Hepatocyte (in vitro differentiated cells): ENCODE data around the gene MAPKAP1. TPM values are rescaled to one million over a fixed set of nuclear protein-coding genes. Genes with fewer than 3 reads are reported as not detected.

Experiments used
- DNase-seq: peaks from one replicate; pipeline ENCODE4 v3.0.0-alpha.2; 2016; ENCODE audit warnings: low spot score
- H2AFZ ChIP-seq: fragments of 200-600 bp; sonication (generic); 2 replicates; pipeline ENCODE4 v1.6.0; 2016; ENCODE audit warnings: antibody characterized with exemption, mild to moderate bottlenecking
- H3K27ac ChIP-seq: fragments of 200-600 bp; sonication (generic); 2 replicates; pipeline ENCODE4 v1.5.1; 2016; ENCODE audit warnings: mild to moderate bottlenecking
- H3K27me3 ChIP-seq: fragments of 200-600 bp; sonication (generic); 2 replicates; pipeline ENCODE4 v1.6.1; 2016
- H3K36me3 ChIP-seq: fragments of 200-600 bp; sonication (generic); replicated peaks from 2 replicates; pipeline ENCODE4 v1.5.1; 2016; ENCODE audit warnings: low read depth; ENCODE audit not compliant: insufficient read depth
- H3K4me1 ChIP-seq: fragments of 200-600 bp; sonication (generic); 2 replicates; pipeline ENCODE4 v1.5.1; 2016; ENCODE audit warnings: mild to moderate bottlenecking, moderate library complexity; ENCODE audit not compliant: insufficient read depth
- H3K4me2 ChIP-seq: fragments of 200-600 bp; sonication (generic); 2 replicates; pipeline ENCODE4 v1.6.0; 2016
- H3K4me3 ChIP-seq: fragments of 200-600 bp; sonication (generic); 2 replicates; pipeline ENCODE4 v1.5.1; 2016; ENCODE audit warnings: mild to moderate bottlenecking
- H3K79me2 ChIP-seq: fragments of 200-600 bp; sonication (generic); 2 replicates; pipeline ENCODE4 v1.6.0; 2017; ENCODE audit warnings: mild to moderate bottlenecking
- H3K9me2 ChIP-seq: fragments of 200-600 bp; sonication (generic); replicated peaks from 2 replicates; pipeline ENCODE4 v1.6.0; 2017; ENCODE audit warnings: mild to moderate bottlenecking; ENCODE audit not compliant: insufficient read depth
- H3K9me3 ChIP-seq: fragments of 200-600 bp; sonication (generic); 2 replicates; pipeline ENCODE4 v1.5.1; 2016; ENCODE audit warnings: low read depth, mild to moderate bottlenecking
- H4K20me1 ChIP-seq: fragments of 200-600 bp; sonication (generic); 2 replicates; pipeline ENCODE4 v1.6.0; 2016; ENCODE audit warnings: mild to moderate bottlenecking; ENCODE audit not compliant: insufficient read depth, poor library complexity, severe bottlenecking
- CTCF ChIP-seq: fragments of 200-600 bp; sonication (generic); IDR thresholded peaks from 2 replicates; pipeline ENCODE4 v1.5.1; 2016; ENCODE audit warnings: antibody characterized with exemption, mild to moderate bottlenecking; ENCODE audit not compliant: poor library complexity
- EZH2 ChIP-seq: fragments of 200-600 bp; sonication (generic); IDR thresholded peaks from 2 replicates; pipeline ENCODE4 v1.6.1; 2016; ENCODE audit warnings: antibody characterized with exemption, mild to moderate bottlenecking, borderline replicate concordance
- EZH2phosphoT487 ChIP-seq: fragments of 200-600 bp; sonication (generic); IDR thresholded peaks from one replicate; pipeline ENCODE4 v1.6.1; 2018; ENCODE audit warnings: antibody characterized with exemption, mild to moderate bottlenecking, low read depth, moderate library complexity; ENCODE audit not compliant: unreplicated experiment, severe bottlenecking
- WGBS: methylation state at CpG from one replicate; pipeline ENCODE4 v1.1.6; 2016; ENCODE audit warnings: low lambda C conversion rate; ENCODE audit errors: missing lambda C conversion rate; 5-methylcytosine and 5-hydroxymethylcytosine counted together
- polyA plus RNA-seq: library from polyadenylated mRNA; unstranded; fragments of >200 nt; fragmentation: Nextera tagmentation; extraction: Ambion mirVana; gene quantifications from 2 replicates; pipeline ENCODE4 v1.2.1, GENCODE V29; 2016
- total RNA-seq: library from RNA; depleted of rRNA; stranded (reverse); fragments of >200 nt; gene quantifications from 2 replicates; pipeline ENCODE4 v1.2.3, GENCODE V29; 2014

Gene MAPKAP1
- total and polyA plus RNA-seq, 2 experiments from 2014 or later = 74.5 to 79.4 TPM

DNA sequence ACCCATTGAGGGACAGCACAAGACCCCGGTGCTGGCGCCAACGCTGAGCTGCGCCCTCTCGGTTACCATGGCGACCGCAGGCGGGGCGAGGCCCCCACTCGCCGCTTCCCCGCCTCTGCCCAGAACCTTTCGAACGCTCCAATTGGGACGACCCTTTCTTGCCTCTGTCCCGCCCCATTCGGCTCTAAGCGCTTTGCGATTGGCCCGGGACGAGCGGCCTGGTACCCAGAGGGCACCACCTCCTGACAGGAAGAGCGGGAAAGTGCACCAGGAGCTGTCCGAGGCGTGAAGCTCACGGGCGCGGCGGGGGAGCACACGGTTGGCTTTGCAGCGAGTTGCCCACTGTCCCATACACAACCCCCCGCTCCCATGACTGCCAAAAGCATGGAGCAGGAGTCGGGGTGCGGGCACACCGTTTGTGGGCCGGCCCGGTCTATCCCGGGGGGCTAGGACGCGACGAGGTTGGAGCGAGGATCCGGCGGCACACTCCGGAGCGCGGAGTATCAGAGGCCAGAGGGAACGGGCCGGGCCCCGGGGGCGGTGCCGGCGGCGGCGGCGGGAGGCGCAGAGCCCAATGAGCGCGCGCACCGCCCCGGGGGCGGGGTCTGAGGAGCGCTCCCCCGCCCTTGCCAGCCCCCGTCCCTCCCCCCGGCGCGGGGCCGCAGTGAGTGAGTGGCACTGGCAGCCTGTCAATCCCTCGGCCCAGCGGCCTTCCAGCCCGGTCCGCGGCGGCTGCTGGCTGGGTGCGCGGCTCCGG lies 39.2 kb upstream of the MAPKAP1 start:
- peaks cover 10% of the 10 kb centered on the region for H3K79me2 ChIP-seq
- no peak for TF ChIP-seq EZH2phosphoT487
- TF ChIP-seq EZH2 = no peak
- H3K27me3 ChIP-seq = peaks cover 11% of the 10 kb centered on the region
- no peaks in the 10 kb centered on the region for H3K9me3 ChIP-seq
- H3K36me3 ChIP-seq = no peaks in the 10 kb centered on the region
- H3K9me2 ChIP-seq = no peaks in the 10 kb centered on the region
- DNase-seq = peak; percentile 97
- peak overlapping the region; percentile 83 for H2AFZ ChIP-seq
- no peaks in the 10 kb centered on the region for H3K4me1 ChIP-seq
- H3K27ac ChIP-seq = peak overlapping the region; percentile 64
- WGBS = under 1% methylated on average over 32 of the region's 79 CpGs
- no peaks in the 10 kb centered on the region for H4K20me1 ChIP-seq
- H3K4me2 ChIP-seq = peak overlapping the region; percentile 98
- peak overlapping the region; percentile 57 for H3K4me3 ChIP-seq

DNA sequence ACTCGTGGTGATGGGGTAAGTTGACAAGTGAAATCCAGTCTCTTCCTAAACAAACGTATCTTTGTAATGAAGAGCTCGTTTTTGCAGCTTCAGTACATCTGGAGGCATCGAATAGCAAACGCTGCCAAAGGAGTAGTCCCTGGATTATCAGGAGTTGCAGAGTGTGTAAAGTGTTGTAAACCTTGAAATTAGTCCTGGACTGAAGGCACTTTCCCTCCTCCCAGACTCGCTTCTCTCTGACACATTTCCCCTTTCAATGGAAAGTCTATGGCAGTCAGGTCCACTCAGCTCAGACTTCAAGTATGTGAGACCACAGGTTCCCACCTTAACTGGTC lies 38.6 kb upstream of the MAPKAP1 start:
- H3K36me3 ChIP-seq = no peaks in the 10 kb centered on the region
- 41% methylated on average over 6 of the region's 6 CpGs for WGBS
- H3K79me2 ChIP-seq = peaks cover 5% of the 10 kb centered on the region
- no peaks in the 10 kb centered on the region for H3K4me1 ChIP-seq
- peaks cover 11% of the 10 kb centered on the region for H3K27me3 ChIP-seq
- H2AFZ ChIP-seq = no peak overlapping the region
- no peak for DNase-seq
- H3K4me3 ChIP-seq = no peak overlapping the region
- H3K9me3 ChIP-seq = no peaks in the 10 kb centered on the region
- no peaks in the 10 kb centered on the region for H3K9me2 ChIP-seq
- TF ChIP-seq EZH2phosphoT487 (no peak), EZH2 (no peak), CTCF (no peak)
- H4K20me1 ChIP-seq = no peaks in the 10 kb centered on the region
- H3K4me2 ChIP-seq = peak overlapping the region; percentile 98
- no peak overlapping the region for H3K27ac ChIP-seq

DNA sequence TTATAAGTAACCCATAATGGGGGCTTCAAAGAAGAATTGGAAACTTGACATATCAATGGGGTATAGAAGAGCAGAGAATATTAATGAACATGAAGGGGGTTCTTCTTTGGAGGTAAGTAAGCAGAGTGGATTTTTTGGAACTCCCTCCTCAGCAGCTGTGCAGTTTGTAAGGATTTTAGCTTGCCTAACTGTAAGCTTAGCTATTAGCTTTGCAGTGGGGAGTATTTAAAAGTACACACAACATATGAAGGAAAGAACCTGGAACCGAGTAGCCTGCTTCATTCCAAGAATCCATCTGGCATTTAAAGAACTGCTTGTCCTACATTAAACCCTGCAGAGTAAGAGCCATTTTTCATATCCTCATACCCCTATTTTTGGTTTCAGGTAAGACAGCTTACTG lies 38.0 kb upstream of the MAPKAP1 start:
- no peak overlapping the region for H3K4me2 ChIP-seq
- H3K9me2 ChIP-seq = no peaks in the 10 kb centered on the region
- H3K4me3 ChIP-seq = no peak overlapping the region
- H3K79me2 ChIP-seq = peaks cover 5% of the 10 kb centered on the region
- H3K9me3 ChIP-seq = no peaks in the 10 kb centered on the region
- no peak overlapping the region for H3K27ac ChIP-seq
- no peak for TF ChIP-seq EZH2
- TF ChIP-seq CTCF = no peak
- no peak for TF ChIP-seq EZH2phosphoT487
- no peaks in the 10 kb centered on the region for H3K36me3 ChIP-seq
- H3K4me1 ChIP-seq = no peaks in the 10 kb centered on the region
- H4K20me1 ChIP-seq = no peaks in the 10 kb centered on the region
- peaks cover 11% of the 10 kb centered on the region for H3K27me3 ChIP-seq
- DNase-seq = no peak
- WGBS = 78% methylated on average over 1 of the region's 1 CpG
- no peak overlapping the region for H2AFZ ChIP-seq

GRCh38 chr9:125744616-125745015 lies 37.6 kb upstream of the MAPKAP1 start:
- Histone ChIP-seq H3K27me3 (peaks cover 11% of the 10 kb centered on the region), H3K4me1 (no peaks in the 10 kb centered on the region), H3K9me2 (no peaks in the 10 kb centered on the region), H2AFZ (no peak overlapping the region), H4K20me1 (no peaks in the 10 kb centered on the region), H3K27ac (no peak overlapping the region), H3K4me2 (no peak overlapping the region), H3K36me3 (no peaks in the 10 kb centered on the region), H3K79me2 (peaks cover 5% of the 10 kb centered on the region), H3K9me3 (no peaks in the 10 kb centered on the region), H3K4me3 (no peak overlapping the region)
- no peak for DNase-seq
- TF ChIP-seq EZH2 = no peak
- no peak for TF ChIP-seq CTCF
- no peak for TF ChIP-seq EZH2phosphoT487
- WGBS = 86% methylated on average over 5 of the region's 5 CpGs
